Cardiac fibroblast (primary cell): ENCODE measurements around the gene ANXA11.
A peak's percentile ranks its signal among the peaks of the same experiment; 100 is the strongest.

Experiments
- DNase-seq, 2 donors: peaks; one replicate each; pipeline versions ENCODE4 v3.0.0 to v3.0.0-alpha.2; 2010; ENCODE audit warnings: low read depth in 2 of 2
- H3K4me3 ChIP-seq, 2 donors: replicated peaks in 1 of 2; 1 replicate in 1 of 2; 2 replicates in 1 of 2; pipeline ENCODE4 v1.5.1; 2011; ENCODE audit warnings: low read depth in 2 of 2, low read length in 2 of 2, mild to moderate bottlenecking in 2 of 2, moderate library complexity in 1 of 2
- CTCF ChIP-seq: IDR thresholded peaks from one replicate; pipeline ENCODE4 v1.5.1; 2011; ENCODE audit warnings: low read depth, mild to moderate bottlenecking, low read length, inconsistent platforms

ANXA11 gene

GRCh38 chr10:80200259-80200658 is 5.1 kb downstream of the ANXA11 start:
- DNase-seq = no peak
- no peak overlapping the region for H3K4me3 ChIP-seq
- no peak for TF ChIP-seq CTCF

- peak; percentile 96 to 97 for DNase-seq
- TF ChIP-seq CTCF = peak; percentile 39
- H3K4me3 ChIP-seq = no peak overlapping the region
Observed at GRCh38 chr10:80199828-80200227, 5.5 kb downstream of the ANXA11 start.

DNA sequence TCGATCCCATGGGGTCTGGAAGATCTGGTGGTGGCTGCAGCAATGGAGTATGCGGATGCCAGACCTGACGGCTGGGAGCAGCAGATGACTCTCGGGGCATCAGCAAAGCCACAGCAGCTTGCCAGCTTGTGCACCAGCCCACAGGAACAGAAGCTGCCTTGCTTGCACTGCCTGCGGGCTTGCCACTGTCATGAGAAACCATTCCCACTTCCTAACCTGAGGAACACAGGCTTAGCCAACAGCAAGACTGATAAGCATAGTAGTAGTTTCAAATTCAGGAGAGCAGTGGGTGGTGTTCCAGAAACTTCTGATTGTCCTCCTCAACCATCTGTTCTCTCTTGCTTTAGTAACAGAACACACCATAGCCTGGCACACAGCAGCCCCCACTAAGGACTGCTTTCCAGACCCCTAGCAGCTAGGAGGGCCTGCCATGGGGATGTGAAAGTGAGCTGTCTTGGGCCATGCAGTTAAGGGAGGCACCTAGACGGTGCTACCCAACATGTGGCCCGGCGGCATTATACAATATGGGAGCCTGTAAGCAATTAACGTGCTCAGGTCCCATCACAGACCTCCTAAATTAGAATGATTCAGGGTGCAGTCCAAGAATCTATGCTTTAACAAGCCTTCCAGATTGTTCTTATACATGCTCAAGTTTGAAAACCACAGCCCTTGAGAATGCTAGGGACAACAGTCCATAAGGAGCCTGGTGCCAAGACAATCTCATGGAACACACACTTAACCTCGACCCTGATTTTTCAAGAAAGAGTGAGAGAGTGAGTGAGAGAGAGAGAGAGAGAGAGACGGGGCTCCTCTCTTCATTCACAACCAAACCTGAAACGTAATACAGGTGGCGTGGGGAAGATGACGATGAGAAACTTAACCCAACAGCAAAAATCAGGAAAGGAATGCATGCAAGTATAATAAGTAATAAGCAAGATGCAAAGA is 7.1 kb downstream of the ANXA11 start:
- no peak for DNase-seq
- no peak overlapping the region for H3K4me3 ChIP-seq
- no peak for TF ChIP-seq CTCF

GRCh38 chr10:80196950-80197315 is 8.4 kb downstream of the ANXA11 start:
- TF ChIP-seq CTCF = no peak
- H3K4me3 ChIP-seq = no peak overlapping the region
- no peak for DNase-seq

DNA sequence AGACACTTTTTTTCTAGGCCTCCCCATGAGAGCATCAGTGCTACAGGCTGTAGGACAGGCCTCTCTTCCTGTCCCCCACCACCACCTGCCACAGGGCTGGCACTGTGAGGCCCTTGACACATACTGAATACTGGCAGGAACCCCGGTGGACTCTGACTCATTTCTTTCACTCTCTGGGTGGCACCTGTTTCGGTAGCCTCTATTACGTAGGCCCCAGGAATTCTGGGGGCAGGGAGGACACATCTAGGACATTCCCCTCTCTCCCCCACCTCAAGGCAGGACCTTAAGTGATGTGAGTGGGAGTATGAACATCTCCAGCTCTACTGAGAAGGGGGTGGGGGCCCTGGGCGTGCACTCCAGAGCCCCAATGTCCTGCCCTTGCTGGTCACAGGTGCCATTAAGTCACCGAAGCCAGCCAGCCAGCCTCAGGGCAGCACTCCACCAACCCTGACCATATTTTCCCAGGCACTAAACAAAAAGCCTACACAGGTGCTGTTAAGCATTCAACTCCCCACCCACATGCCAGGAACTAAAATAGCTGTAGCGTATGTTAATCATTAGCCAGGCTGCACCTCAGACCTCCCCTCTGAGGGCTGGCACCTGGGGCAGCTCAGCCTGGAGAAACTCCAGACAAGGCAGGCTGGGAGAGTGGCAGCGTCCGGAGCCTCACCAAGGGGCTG is 8.9 kb downstream of the ANXA11 start:
- H3K4me3 ChIP-seq = no peak overlapping the region
- no peak for TF ChIP-seq CTCF
- peak in 1 of 2 donors; percentile 72 for DNase-seq

GRCh38 chr10:80195046-80195574 is 10.2 kb downstream of the ANXA11 start:
- no peak overlapping the region for H3K4me3 ChIP-seq
- no peak for TF ChIP-seq CTCF
- DNase-seq = no peak
